ENCODE results near the gene MCF2L.
"Not testable (repeated sequence)": the region's sequence is repeated elsewhere in the genome, so short reads cannot be mapped to it uniquely, and the experiment has no call there.

MCF2L gene

DNA sequence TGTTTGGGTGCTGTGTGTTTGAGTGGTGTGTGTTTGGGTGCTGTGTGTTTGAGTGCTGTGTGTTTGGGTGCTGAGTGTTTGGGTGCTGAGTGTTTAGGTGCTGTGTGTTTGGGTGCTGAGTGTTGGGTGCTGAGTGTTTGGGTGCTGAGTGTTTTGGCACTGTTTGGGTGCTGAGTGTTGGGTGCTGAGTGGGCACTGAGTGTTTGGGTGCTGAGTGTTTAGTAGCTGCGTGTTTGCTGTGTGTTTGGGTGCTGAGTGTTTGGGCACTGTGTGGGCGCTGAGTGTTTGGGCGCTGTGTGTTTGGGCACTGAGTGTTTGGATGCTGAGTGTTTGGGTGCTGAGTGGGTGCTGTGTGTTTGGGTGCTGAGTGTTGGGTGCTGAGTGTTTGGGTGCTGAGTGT lies 88.5 kb downstream of the MCF2L start:
- not testable (repeated sequence) for H3K4me1 ChIP-seq (ENCODE audit: control insufficient read depth, insufficient read depth, low read length); H3K36me3 ChIP-seq (ENCODE audit: control insufficient read depth, insufficient read depth, low read length); H3K9ac ChIP-seq (ENCODE audit: low read length); H3K4me3 ChIP-seq (ENCODE audit: low read depth, low read length); H3K27ac ChIP-seq (ENCODE audit: low read depth, low read length); H3K27me3 ChIP-seq (ENCODE audit: control insufficient read depth, insufficient read depth, low read length)
- H3K9me3 ChIP-seq (ENCODE audit: control insufficient read depth, insufficient read depth, low read depth, low read length): peaks cover 13% of the 10 kb centered on the region

DNA sequence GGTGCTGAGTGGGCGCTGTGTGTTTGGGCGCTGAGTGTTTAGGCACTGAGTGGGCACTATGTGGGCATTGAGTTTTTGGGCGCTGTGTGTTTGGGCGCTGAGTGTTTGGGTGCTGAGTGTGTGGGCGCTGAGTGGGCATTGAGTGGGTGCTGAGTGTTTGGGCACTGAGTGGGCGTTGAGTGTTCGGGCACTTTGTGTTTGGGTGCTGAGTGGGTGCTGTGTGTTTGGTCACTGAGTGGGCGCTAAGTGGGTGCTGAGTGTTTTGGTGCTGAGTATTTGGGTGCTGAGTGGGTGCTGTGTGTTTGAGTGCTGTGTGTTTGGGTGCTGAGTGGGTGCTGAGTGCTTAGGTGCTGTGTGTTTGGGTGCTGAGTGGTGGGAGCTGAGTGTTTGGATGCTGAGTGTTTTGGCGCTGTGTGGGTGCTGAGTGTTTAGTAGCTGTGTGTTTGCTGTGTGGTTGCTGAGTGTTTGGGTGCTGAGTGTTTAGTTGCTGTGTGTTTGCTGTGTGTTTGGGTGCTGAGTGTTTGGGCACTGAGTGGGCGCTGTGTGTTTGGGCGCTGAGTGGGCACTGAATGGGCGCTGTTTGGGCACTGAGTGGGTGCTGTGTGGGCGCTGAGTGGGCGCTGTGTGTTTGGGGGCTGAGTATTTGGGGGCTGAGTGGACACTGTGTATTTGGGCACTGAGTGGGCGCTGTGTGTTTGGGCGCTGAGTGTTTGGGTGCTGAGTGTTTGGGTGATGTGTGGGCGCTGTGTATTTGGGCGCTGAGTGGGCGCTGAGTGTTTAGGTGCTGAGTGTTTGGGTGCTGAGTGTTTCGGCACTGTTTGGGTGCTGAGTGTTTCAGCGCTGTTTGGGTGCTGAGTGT lies 89.3 kb downstream of the MCF2L start:
- Histone ChIP-seq H3K9me3 (ENCODE audit: control insufficient read depth, insufficient read depth, low read depth, low read length) (peaks cover 13% of the 10 kb centered on the region), H3K4me1 (ENCODE audit: control insufficient read depth, insufficient read depth, low read length) (peaks cover 7% of the 10 kb centered on the region; the same call in 1 of the 2 replicates), H3K9ac (ENCODE audit: low read length) (no peak overlapping the region), H3K27ac (ENCODE audit: low read depth, low read length) (no peak overlapping the region), H3K27me3 (ENCODE audit: control insufficient read depth, insufficient read depth, low read length) (no peaks in the 10 kb centered on the region; the same call in 1 of the 2 replicates), H3K36me3 (ENCODE audit: control insufficient read depth, insufficient read depth, low read length) (no peaks in the 10 kb centered on the region), H3K4me3 (ENCODE audit: low read depth, low read length) (no peak overlapping the region)

DNA sequence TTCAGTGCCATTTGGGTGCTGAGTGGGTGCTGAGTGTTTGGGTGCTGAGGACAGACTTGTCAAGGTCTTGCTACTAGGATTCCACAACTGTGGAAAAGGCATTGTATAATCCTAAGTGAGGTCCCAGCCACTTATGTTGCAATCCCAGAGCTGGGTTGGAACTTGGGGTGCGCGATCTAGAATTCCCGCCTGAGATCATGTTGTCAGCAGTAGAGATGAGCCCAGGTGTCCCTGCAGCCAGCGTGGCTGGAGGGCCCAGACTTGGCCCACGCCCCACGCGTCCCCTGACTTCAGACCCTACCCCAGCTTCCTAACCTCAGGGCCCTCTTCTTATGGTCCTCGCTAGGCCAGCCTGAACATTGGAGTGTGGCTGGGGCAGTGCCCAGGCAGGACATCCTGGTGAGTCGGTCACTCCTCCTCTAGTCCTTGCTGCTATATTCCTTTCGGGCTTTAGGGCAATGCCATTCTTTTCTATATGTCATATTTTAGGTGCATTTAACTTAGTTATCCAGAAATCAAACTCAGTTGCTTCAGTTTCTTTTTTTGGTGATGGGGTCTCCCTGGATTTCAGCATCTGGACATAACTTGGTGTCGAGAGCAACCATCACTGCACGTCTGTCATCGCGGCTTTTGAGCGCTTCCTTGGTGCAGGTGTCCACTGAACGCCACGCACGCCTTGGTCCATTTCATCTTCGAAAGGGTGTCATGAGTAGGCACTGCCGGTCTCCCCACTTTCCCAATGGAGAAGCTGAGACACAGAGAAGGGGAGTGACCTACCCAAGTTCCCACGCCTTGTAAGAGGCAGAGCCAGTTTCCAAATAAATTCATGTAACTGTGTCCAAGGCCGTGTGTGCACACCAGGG lies 90.2 kb downstream of the MCF2L start:
- Histone ChIP-seq H3K27ac (ENCODE audit: low read depth, low read length) (no peak overlapping the region), H3K4me1 (ENCODE audit: control insufficient read depth, insufficient read depth, low read length) (peaks cover 7% of the 10 kb centered on the region; the same call in 1 of the 2 replicates), H3K27me3 (ENCODE audit: control insufficient read depth, insufficient read depth, low read length) (peaks cover under 1% of the 10 kb centered on the region; the same call in 1 of the 2 replicates), H3K9me3 (ENCODE audit: control insufficient read depth, insufficient read depth, low read depth, low read length) (peaks cover 13% of the 10 kb centered on the region), H3K4me3 (ENCODE audit: low read depth, low read length) (no peak overlapping the region), H3K36me3 (ENCODE audit: control insufficient read depth, insufficient read depth, low read length) (no peaks in the 10 kb centered on the region), H3K9ac (ENCODE audit: low read length) (no peak overlapping the region)

- Histone ChIP-seq H3K36me3 (ENCODE audit: control insufficient read depth, insufficient read depth, low read length) (no peaks in the 10 kb centered on the region), H3K9ac (ENCODE audit: low read length) (no peak overlapping the region), H3K4me1 (ENCODE audit: control insufficient read depth, insufficient read depth, low read length) (peaks cover 7% of the 10 kb centered on the region; the same call in 1 of the 2 replicates), H3K27me3 (ENCODE audit: control insufficient read depth, insufficient read depth, low read length) (peaks cover 7% of the 10 kb centered on the region; the same call in 1 of the 2 replicates), H3K27ac (ENCODE audit: low read depth, low read length) (no peak overlapping the region), H3K9me3 (ENCODE audit: control insufficient read depth, insufficient read depth, low read depth, low read length) (peaks cover 13% of the 10 kb centered on the region), H3K4me3 (ENCODE audit: low read depth, low read length) (no peak overlapping the region)
Observed at GRCh38 chr13:113059891-113060290, 90.9 kb downstream of the MCF2L start.

DNA sequence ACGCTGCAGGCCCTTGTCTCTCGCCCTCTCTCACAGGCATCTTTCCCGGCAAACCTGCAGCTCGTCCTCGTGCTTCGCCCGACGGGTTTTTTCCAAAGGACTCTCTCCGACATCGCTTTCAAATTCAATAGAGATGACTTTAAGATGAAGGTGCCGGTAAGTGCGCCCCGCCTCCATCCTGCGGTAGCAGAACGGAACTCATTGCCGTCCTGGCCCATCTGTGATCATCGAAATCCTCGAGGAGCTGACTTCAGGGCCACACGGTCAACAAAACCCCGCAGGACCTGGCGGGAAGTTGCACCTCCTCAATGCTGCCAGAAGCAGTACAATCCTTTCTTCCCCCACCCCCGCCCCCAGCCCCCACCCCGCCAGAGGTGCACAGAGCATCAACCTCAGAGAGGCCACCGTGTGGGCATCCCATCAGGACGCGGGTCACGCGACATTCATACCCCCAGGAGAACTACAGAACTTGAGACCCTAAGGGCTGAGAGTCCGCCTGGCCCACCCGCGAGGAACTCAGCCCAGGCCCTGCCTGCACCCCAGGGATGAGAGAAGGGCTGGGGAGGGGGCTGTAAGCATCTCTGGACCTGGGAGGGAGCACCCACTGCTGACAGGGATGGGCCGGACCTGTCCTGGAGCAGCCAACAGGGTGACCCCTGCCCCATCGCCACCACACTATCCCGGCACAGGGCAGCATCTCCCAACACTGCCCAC lies 91.7 kb downstream of the MCF2L start:
- Histone ChIP-seq H3K4me3 (ENCODE audit: low read depth, low read length) (no peak overlapping the region), H3K27ac (ENCODE audit: low read depth, low read length) (no peak overlapping the region), H3K27me3 (ENCODE audit: control insufficient read depth, insufficient read depth, low read length) (peaks cover 7% of the 10 kb centered on the region; the same call in 1 of the 2 replicates), H3K4me1 (ENCODE audit: control insufficient read depth, insufficient read depth, low read length) (peaks cover 2% of the 10 kb centered on the region; the same call in 1 of the 2 replicates), H3K9ac (ENCODE audit: low read length) (no peak overlapping the region), H3K36me3 (ENCODE audit: control insufficient read depth, insufficient read depth, low read length) (no peaks in the 10 kb centered on the region), H3K9me3 (ENCODE audit: control insufficient read depth, insufficient read depth, low read depth, low read length) (peaks cover 13% of the 10 kb centered on the region)

GRCh38 chr13:113061271-113061625 lies 92.2 kb downstream of the MCF2L start:
- Histone ChIP-seq H3K27me3 (ENCODE audit: control insufficient read depth, insufficient read depth, low read length) (peaks cover 7% of the 10 kb centered on the region; the same call in 1 of the 2 replicates), H3K4me3 (ENCODE audit: low read depth, low read length) (no peak overlapping the region), H3K27ac (ENCODE audit: low read depth, low read length) (no peak overlapping the region)

GRCh38 chr13:113061796-113062425 lies 92.9 kb downstream of the MCF2L start:
- Histone ChIP-seq H3K9me3 (ENCODE audit: control insufficient read depth, insufficient read depth, low read depth, low read length) (peaks cover 13% of the 10 kb centered on the region), H3K27me3 (ENCODE audit: control insufficient read depth, insufficient read depth, low read length) (peaks cover 7% of the 10 kb centered on the region; the same call in 1 of the 2 replicates)

More at GRCh38 chr13:113061271-113061625, 92.2 kb downstream of the MCF2L start:
- H3K9me3 ChIP-seq (ENCODE audit: control insufficient read depth, insufficient read depth, low read depth, low read length): peaks cover 13% of the 10 kb centered on the region
- H3K36me3 ChIP-seq (ENCODE audit: control insufficient read depth, insufficient read depth, low read length): no peaks in the 10 kb centered on the region
- H3K9ac ChIP-seq (ENCODE audit: low read length): no peak overlapping the region
- no peaks in the 10 kb centered on the region; the same call in 1 of the 2 replicates for H3K4me1 ChIP-seq (ENCODE audit: control insufficient read depth, insufficient read depth, low read length)

DNA sequence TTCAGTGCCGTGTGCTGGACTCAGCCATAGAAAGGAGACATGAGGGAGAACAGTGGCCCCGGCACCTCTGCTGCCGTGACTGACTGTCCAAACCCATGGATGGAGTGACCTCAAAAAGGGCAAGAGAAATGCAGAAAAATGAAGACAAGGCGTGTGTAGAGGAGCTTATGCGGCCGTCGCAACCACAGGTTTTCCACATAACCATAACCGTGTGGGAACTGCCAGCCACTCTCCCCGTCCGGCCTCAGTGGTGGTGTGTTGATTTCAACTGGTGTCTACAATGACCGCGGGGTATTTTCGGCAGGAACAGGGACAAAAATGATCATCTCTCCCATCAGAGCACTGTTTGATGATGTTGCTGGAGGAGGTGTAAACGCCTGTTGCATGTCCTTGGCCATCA lies 93.7 kb downstream of the MCF2L start:
- Histone ChIP-seq H3K27ac (ENCODE audit: low read depth, low read length) (no peak overlapping the region), H3K9me3 (ENCODE audit: control insufficient read depth, insufficient read depth, low read depth, low read length) (peaks cover 6% of the 10 kb centered on the region), H3K9ac (ENCODE audit: low read length) (no peak overlapping the region), H3K27me3 (ENCODE audit: control insufficient read depth, insufficient read depth, low read length) (peaks cover 7% of the 10 kb centered on the region; the same call in 1 of the 2 replicates), H3K4me3 (ENCODE audit: low read depth, low read length) (no peak overlapping the region), H3K4me1 (ENCODE audit: control insufficient read depth, insufficient read depth, low read length) (no peaks in the 10 kb centered on the region; the same call in 1 of the 2 replicates), H3K36me3 (ENCODE audit: control insufficient read depth, insufficient read depth, low read length) (no peaks in the 10 kb centered on the region)

More at GRCh38 chr13:113061796-113062425, 92.9 kb downstream of the MCF2L start:
- H3K9ac ChIP-seq (ENCODE audit: low read length): no peak overlapping the region
- H3K36me3 ChIP-seq (ENCODE audit: control insufficient read depth, insufficient read depth, low read length): no peaks in the 10 kb centered on the region
- no peak overlapping the region for H3K27ac ChIP-seq (ENCODE audit: low read depth, low read length)
- no peaks in the 10 kb centered on the region; the same call in 1 of the 2 replicates for H3K4me1 ChIP-seq (ENCODE audit: control insufficient read depth, insufficient read depth, low read length)
- no peak overlapping the region for H3K4me3 ChIP-seq (ENCODE audit: low read depth, low read length)

DNA sequence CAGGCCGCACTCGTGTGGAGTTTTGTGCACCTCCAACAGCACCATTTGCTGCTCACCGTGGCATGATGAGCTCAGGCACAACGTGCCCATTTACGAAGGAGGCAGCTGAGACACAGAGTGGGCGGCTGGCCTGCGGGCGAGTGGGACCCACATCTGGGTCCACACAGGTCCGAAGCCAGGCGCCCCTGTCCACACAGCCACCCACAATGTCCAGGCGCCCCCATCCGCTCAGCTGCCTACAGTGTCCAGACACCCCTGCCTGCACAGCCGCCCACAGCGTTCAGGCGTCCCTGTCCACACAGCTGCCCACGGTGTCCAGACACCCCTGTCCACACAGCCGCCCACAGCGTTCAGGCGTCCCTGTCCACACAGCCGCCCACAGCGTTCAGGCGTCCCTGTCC lies 94.1 kb downstream of the MCF2L start:
- Histone ChIP-seq H3K27ac (ENCODE audit: low read depth, low read length) (no peak overlapping the region), H3K27me3 (ENCODE audit: control insufficient read depth, insufficient read depth, low read length) (peaks cover 7% of the 10 kb centered on the region; the same call in 1 of the 2 replicates), H3K4me1 (ENCODE audit: control insufficient read depth, insufficient read depth, low read length) (no peaks in the 10 kb centered on the region; the same call in 1 of the 2 replicates), H3K36me3 (ENCODE audit: control insufficient read depth, insufficient read depth, low read length) (no peaks in the 10 kb centered on the region), H3K4me3 (ENCODE audit: low read depth, low read length) (no peak overlapping the region), H3K9me3 (ENCODE audit: control insufficient read depth, insufficient read depth, low read depth, low read length) (peaks cover 2% of the 10 kb centered on the region), H3K9ac (ENCODE audit: low read length) (no peak overlapping the region)

DNA sequence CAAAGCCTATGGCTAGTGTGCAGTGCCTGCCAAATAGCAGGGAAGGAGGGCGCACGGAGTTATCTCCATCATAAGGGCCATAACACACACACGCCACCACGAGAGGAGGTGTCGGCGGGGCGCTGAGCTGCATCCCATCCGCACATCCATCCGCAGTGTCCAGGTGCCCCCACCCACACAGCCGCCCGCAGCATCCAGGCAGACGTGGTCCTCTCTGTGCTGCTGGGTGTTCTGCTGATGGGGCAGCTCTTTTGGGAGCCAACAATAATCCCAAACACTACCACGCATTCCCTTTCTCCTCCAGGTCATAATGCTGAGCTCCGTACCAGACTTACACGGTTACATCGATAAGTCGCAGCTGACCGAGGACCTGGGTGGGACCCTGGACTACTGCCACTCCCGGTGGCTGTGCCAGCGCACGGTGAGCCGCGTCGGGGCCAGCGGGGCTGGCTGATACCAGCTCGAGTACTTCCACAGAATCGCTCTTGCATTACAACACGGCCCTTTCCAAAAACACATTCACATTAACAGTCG lies 95.1 kb downstream of the MCF2L start:
- H3K27me3 ChIP-seq (ENCODE audit: control insufficient read depth, insufficient read depth, low read length): peaks cover 7% of the 10 kb centered on the region; the same call in 1 of the 2 replicates
- no peaks in the 10 kb centered on the region for H3K36me3 ChIP-seq (ENCODE audit: control insufficient read depth, insufficient read depth, low read length)
- H3K9ac ChIP-seq (ENCODE audit: low read length): no peak overlapping the region
- H3K4me3 ChIP-seq (ENCODE audit: low read depth, low read length): no peak overlapping the region
- no peak overlapping the region for H3K27ac ChIP-seq (ENCODE audit: low read depth, low read length)
- H3K4me1 ChIP-seq (ENCODE audit: control insufficient read depth, insufficient read depth, low read length): no peaks in the 10 kb centered on the region; the same call in 1 of the 2 replicates
- H3K9me3 ChIP-seq (ENCODE audit: control insufficient read depth, insufficient read depth, low read depth, low read length): no peaks in the 10 kb centered on the region
